DOHH2 (cell line): ENCODE results near the gene SLC35F5.

Experiments
- EZH2phosphoT487 ChIP-seq: fragments of 200-600 bp; sonication (generic); IDR thresholded peaks from 2 replicates; pipeline ENCODE4 v1.6.1; 2017; ENCODE audit warnings: borderline replicate concordance, mild to moderate bottlenecking, antibody characterized with exemption, low read length, moderate library complexity, mixed read lengths
- TF ChIP-seq, protein P1 (sequence below): fragments of 200-600 bp; sonication (generic); IDR thresholded peaks from one replicate; pipeline ENCODE4 v1.5.1; 2014; ENCODE audit warnings: antibody characterized with exemption, mild to moderate bottlenecking, low read depth, low read length; ENCODE audit not compliant: poor library complexity, severe bottlenecking

DNA sequence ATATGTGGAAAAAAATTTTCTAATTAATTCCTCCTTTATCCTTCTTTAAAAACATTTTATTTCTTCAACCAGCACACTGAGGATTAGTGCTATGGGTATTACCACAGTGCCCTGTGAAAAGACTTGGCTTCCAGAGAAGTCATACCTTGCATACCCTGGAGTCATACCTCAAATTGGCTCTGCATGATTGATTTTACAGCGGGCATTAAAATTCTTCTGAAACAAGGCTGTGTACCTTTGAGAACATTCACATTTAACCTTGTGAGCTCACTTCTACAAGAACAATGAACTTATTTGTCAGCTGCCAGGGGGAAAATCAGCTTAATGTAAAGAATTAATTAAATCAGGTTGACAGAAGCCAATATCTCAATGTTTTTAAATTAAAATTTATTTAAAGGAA lies 44.6 kb downstream of the SLC35F5 start:
- TF ChIP-seq, protein P1, sequence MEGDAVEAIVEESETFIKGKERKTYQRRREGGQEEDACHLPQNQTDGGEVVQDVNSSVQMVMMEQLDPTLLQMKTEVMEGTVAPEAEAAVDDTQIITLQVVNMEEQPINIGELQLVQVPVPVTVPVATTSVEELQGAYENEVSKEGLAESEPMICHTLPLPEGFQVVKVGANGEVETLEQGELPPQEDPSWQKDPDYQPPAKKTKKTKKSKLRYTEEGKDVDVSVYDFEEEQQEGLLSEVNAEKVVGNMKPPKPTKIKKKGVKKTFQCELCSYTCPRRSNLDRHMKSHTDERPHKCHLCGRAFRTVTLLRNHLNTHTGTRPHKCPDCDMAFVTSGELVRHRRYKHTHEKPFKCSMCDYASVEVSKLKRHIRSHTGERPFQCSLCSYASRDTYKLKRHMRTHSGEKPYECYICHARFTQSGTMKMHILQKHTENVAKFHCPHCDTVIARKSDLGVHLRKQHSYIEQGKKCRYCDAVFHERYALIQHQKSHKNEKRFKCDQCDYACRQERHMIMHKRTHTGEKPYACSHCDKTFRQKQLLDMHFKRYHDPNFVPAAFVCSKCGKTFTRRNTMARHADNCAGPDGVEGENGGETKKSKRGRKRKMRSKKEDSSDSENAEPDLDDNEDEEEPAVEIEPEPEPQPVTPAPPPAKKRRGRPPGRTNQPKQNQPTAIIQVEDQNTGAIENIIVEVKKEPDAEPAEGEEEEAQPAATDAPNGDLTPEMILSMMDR: no peak
- TF ChIP-seq EZH2phosphoT487: no peak
